Prostate gland (tissue), 2 donors: ENCODE data around the gene GREB1. TPM values are rescaled to one million over a fixed set of nuclear protein-coding genes. Genes with fewer than 3 reads are reported as not detected.

Experiments used
- DNase-seq: peaks from one replicate; pipeline ENCODE4 v3.0.0-alpha.2; 2019; ENCODE audit warnings: low spot score
- H3K27ac ChIP-seq, 2 donors: fragments of 200-600 bp; sonication (generic); 2 replicates each; pipeline ENCODE4 v1.5.1; 2017 to 2019
- H3K27me3 ChIP-seq: fragments of 200-600 bp; sonication (generic); replicated peaks from 2 replicates; pipeline ENCODE4 v1.5.1; 2019; ENCODE audit not compliant: insufficient read depth
- H3K36me3 ChIP-seq, 2 donors: fragments of 200-600 bp; sonication (generic); 1 replicate in 1 of 2; 2 replicates in 1 of 2; pipeline versions ENCODE4 v1.5.1 to v1.8.1; 2017 to 2019
- H3K4me1 ChIP-seq: fragments of 200-600 bp; sonication (generic); replicated peaks from 2 replicates; pipeline ENCODE4 v1.5.1; 2019
- H3K4me3 ChIP-seq, 2 donors: fragments of 200-600 bp; sonication (generic); 2 replicates each; pipeline ENCODE4 v1.5.1; 2017 to 2019
- H3K9me3 ChIP-seq: fragments of 200-600 bp; sonication (generic); 2 replicates; pipeline ENCODE4 v1.5.1; 2017
- POLR2A ChIP-seq: fragments of 450-650 bp; IDR thresholded peaks from one replicate; pipeline ENCODE4 v1.6.1; 2016; ENCODE audit warnings: antibody characterized with exemption, mild to moderate bottlenecking
- POLR2AphosphoS5 ChIP-seq: sonication (generic); formaldehyde crosslinking; IDR thresholded peaks from one replicate; pipeline ENCODE4 v1.6.1; 2017; ENCODE audit warnings: antibody characterized with exemption
- WGBS: methylation state at CpG from one replicate; pipeline ENCODE4 v1.1.5; 2018; 5-methylcytosine and 5-hydroxymethylcytosine counted together
- intact Hi-C: fragments of 100-400 bp; cut with DNase I; formaldehyde crosslinking; loops from one replicate; pipeline ENCODE4 v1.14.2; 2022
- total RNA-seq, 2 donors: library from RNA; depleted of rRNA; stranded (reverse); fragments of >200 nt; gene quantifications; one replicate each; pipeline ENCODE4 v1.1.0, GENCODE V29; 2016
- TF ChIP-seq, protein P1 (sequence below), 4 experiments: fragments of 200-600 bp in 2 of 4; fragments of 450-650 bp in 2 of 4; sonication (generic) in 2 of 4; IDR thresholded peaks; 1 replicate in 3 of 4; 2 replicates in 1 of 4; pipeline ENCODE4 v1.5.1; 2016 to 2019; ENCODE audit warnings: antibody characterized with exemption in 4 of 4, mild to moderate bottlenecking in 2 of 4, moderate library complexity in 2 of 4

Gene GREB1
- total RNA-seq, 2 donors from 2014 or later: 224 to 392 TPM

DNA sequence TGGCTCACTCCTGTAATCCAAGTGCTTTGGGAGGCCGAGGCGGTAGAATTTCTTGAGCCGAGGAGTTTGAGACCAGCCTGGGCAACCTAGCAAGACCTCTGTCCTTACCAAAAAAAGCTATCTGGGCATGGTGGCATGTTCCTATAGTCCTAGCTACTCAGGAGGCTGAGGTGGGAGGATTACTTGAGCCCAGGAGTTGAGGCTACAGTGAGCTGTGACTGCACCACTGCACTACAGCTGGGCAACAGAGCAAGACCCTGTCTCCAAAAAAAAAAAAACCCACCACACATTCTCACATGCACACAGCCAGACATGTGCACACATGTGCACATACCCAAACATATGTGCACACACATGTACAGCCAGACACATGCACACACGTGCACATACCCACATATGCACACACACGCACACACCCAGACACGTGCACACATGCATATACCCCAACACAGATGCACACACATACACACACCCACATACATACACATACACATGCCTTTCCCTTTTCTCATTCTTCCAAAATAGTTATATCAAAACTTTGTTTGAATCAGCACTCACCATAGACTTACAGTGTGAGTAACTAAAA is 14.2 kb downstream of the GREB1 start:
- no peak for TF ChIP-seq POLR2A
- TF ChIP-seq, protein P1, sequence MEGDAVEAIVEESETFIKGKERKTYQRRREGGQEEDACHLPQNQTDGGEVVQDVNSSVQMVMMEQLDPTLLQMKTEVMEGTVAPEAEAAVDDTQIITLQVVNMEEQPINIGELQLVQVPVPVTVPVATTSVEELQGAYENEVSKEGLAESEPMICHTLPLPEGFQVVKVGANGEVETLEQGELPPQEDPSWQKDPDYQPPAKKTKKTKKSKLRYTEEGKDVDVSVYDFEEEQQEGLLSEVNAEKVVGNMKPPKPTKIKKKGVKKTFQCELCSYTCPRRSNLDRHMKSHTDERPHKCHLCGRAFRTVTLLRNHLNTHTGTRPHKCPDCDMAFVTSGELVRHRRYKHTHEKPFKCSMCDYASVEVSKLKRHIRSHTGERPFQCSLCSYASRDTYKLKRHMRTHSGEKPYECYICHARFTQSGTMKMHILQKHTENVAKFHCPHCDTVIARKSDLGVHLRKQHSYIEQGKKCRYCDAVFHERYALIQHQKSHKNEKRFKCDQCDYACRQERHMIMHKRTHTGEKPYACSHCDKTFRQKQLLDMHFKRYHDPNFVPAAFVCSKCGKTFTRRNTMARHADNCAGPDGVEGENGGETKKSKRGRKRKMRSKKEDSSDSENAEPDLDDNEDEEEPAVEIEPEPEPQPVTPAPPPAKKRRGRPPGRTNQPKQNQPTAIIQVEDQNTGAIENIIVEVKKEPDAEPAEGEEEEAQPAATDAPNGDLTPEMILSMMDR (IDR thresholded peaks at IDR 0.05): no peak
- TF ChIP-seq POLR2AphosphoS5: no peak
- DNase-seq: no peak
- Histone ChIP-seq H3K27ac (peak overlapping the region; percentile 80 to 87), H3K9me3 (no peaks in the 10 kb centered on the region), H3K27me3 (no peaks in the 10 kb centered on the region), H3K36me3 (no peaks in the 10 kb centered on the region), H3K4me3 (no peak overlapping the region), H3K4me1 (no peaks in the 10 kb centered on the region)
- intact Hi-C loops: no loop called here
- 92% methylated on average over 6 of the region's 6 CpGs for WGBS

DNA sequence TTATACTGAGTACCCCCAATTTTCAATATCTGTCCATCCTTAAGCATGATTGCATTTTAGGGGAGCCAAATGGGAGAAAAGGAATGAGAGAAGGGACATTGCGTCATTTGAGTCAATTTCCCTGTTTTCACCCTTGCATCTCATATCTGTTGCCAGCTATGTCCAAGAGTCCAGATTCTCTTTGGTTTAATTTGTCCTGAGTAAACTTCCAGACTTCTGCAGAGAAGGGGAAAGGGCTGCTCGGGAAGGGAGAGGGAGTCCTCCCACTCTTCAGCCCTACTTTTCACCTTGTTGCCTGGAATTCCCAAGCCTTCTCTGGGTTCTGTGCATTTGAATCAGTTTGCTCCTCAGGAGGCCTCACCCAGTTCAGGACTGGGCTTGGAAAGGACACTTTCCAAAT is 16.5 kb downstream of the GREB1 start:
- intact Hi-C loops: no loop called here
- Histone ChIP-seq H3K27me3 (no peaks in the 10 kb centered on the region), H3K4me3 (no peak overlapping the region), H3K36me3 (no peaks in the 10 kb centered on the region), H3K4me1 (no peaks in the 10 kb centered on the region), H3K27ac (peak overlapping the region; percentile 76 to 80), H3K9me3 (no peaks in the 10 kb centered on the region)
- 98% methylated on average over 2 of the region's 2 CpGs for WGBS
- TF ChIP-seq, protein P1 (IDR thresholded peaks at IDR 0.05): no peak
- TF ChIP-seq POLR2AphosphoS5: no peak
- TF ChIP-seq POLR2A: no peak
- no peak for DNase-seq

DNA sequence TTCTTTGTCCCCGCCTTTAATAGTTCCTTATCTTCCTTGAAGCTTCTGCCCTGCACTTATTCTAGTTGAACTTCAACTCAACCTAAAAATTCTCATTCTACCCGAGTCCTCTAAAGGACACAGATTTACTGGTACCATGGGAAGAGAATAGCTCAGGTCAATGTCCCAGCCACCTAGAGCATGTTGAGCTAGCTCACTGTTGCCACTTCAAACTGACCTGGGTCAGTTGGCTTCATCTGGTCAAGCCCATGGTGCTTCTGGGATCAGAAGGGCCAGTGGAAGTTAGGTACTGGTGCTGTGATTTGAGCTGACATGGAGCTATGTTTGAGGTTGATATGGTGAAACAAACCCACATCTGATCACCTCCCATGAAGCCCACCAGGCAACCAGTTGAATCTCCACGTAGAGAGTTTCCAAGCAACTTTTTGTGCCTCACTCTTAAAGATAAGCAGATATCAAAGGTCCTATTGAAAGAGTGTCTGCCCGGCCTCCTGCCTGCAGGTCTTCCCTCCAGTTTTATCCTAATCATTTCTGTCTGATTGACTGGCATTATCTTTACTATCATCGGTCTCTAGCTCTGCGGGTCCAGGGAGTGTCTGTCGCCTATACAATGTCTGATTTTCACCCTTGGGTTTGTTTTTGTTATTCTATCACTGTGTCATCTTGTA is 17.2 kb downstream of the GREB1 start:
- TF ChIP-seq, protein P1 (IDR thresholded peaks at IDR 0.05): no peak
- no peak for TF ChIP-seq POLR2AphosphoS5
- no peak for TF ChIP-seq POLR2A
- H3K9me3 ChIP-seq: no peaks in the 10 kb centered on the region
- 73% methylated on average over 7 of the region's 7 CpGs for WGBS
- intact Hi-C loops: no loop called here
- H3K4me3 ChIP-seq: no peak overlapping the region
- H3K27me3 ChIP-seq: no peaks in the 10 kb centered on the region
- peak overlapping the region; percentile 76 to 80 for H3K27ac ChIP-seq
- no peak for DNase-seq
- H3K4me1 ChIP-seq: no peaks in the 10 kb centered on the region
- H3K36me3 ChIP-seq: no peaks in the 10 kb centered on the region

DNA sequence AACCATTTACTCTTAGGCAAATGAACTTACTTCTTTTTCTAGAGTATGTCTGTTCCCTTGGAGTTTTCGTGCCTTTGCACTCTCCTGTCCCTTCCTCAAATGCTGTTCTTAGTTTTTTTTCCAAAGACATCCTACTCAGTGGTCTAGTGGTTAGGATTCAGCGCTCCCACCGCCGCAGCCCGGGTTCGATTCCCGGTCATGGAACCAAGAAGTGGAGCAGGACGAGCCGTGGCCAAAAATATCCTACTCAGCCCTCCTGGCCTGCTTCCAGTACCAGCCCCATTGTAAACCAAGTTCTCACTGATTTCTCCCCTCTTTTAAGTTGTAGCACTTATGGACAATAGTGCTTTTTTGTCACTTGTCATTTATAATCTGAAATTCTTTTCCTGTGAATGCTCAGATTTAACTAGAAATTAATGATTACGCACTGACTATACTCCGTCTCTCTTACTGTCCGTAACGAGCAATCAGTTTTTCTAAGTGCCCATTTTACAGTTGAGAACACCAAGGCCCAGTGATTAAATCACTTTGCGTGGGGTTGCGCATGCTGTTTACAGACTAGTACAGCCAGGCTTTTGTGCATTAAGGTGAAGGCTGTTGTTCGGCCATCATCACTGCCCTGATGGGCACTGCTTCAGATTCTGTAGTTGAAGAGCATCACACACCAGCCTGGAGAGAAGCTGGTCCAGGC is 17.9 kb downstream of the GREB1 start:
- H3K36me3 ChIP-seq: no peaks in the 10 kb centered on the region
- H3K27ac ChIP-seq: peak overlapping the region; percentile 76 to 80
- no peaks in the 10 kb centered on the region for H3K27me3 ChIP-seq
- TF ChIP-seq POLR2AphosphoS5: no peak
- no peak for TF ChIP-seq POLR2A
- WGBS: 97% methylated on average over 16 of the region's 16 CpGs
- no peak for DNase-seq
- no peak overlapping the region for H3K4me3 ChIP-seq
- intact Hi-C loops: no loop called here
- no peaks in the 10 kb centered on the region for H3K4me1 ChIP-seq
- no peaks in the 10 kb centered on the region for H3K9me3 ChIP-seq

DNA sequence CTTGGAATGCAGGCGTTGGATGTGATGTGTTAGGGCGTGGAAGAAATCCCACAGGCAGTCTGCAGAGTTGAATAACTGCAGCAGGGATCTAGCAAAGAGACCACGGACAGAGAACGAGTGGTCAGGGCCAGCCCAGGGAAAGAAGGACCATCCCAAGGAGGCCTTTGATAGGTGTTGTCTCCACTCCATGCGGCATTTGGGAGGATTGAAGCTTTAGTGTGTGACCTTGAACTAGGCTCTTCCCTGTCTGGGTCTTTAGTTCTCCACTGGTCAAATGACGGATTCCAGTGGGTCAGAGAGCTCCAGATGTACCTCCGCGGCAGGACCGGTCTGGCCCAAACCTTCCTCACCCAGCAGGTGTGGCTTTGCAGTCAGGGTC is 18.4 kb downstream of the GREB1 start:
- Histone ChIP-seq H3K9me3 (no peaks in the 10 kb centered on the region), H3K4me1 (no peaks in the 10 kb centered on the region), H3K4me3 (no peak overlapping the region), H3K27me3 (no peaks in the 10 kb centered on the region), H3K27ac (peak overlapping the region; percentile 76 to 80), H3K36me3 (no peaks in the 10 kb centered on the region)
- 94% methylated on average over 9 of the region's 9 CpGs for WGBS
- DNase-seq: no peak
- TF ChIP-seq, protein P1 (IDR thresholded peaks at IDR 0.05): no peak
- TF ChIP-seq POLR2A: no peak
- no peak for TF ChIP-seq POLR2AphosphoS5
- intact Hi-C loops: no loop called here
